ENCODE data around the gene CLCN2.

CLCN2 gene

GRCh38 chr3:184357248-184358123 is 3.9 kb downstream of the CLCN2 start:
- H3K27me3 ChIP-seq (ENCODE audit: insufficient read depth, low read depth), result no peaks in the 10 kb centered on the region
- no peak overlapping the region for H2AFZ ChIP-seq (ENCODE audit: low read depth)
- no peaks in the 10 kb centered on the region for H3K79me2 ChIP-seq (ENCODE audit: insufficient read depth, low read depth)
- H4K20me1 ChIP-seq (ENCODE audit: insufficient read depth), result no peaks in the 10 kb centered on the region
- no peak overlapping the region for H3K4me3 ChIP-seq (IDR thresholded peaks at IDR 0.05; ENCODE audit: insufficient read depth, low read depth, low read length)
- no peak for TF ChIP-seq CTCF (conservative IDR thresholded peaks at IDR 0.05; ENCODE audit: low read depth, low read length)
- no peaks in the 10 kb centered on the region for H3K36me3 ChIP-seq (ENCODE audit: insufficient read depth)
- H3K27ac ChIP-seq, result no peak overlapping the region
- no peak overlapping the region for H3K9ac ChIP-seq
- H3K4me1 ChIP-seq (ENCODE audit: low read depth, poor library complexity, severe bottlenecking), result peaks cover 6% of the 10 kb centered on the region
- no peak overlapping the region for H3K4me2 ChIP-seq

- H3K4me2 ChIP-seq, result no peak overlapping the region
- H3K79me2 ChIP-seq (ENCODE audit: insufficient read depth, low read depth), result no peaks in the 10 kb centered on the region
- H2AFZ ChIP-seq (ENCODE audit: low read depth), result no peak overlapping the region
- no peak overlapping the region for H3K9ac ChIP-seq
- H3K27ac ChIP-seq, result no peak overlapping the region
- no peaks in the 10 kb centered on the region for H3K36me3 ChIP-seq (ENCODE audit: insufficient read depth)
- peaks cover 5% of the 10 kb centered on the region for H3K4me1 ChIP-seq (ENCODE audit: low read depth, poor library complexity, severe bottlenecking)
- H4K20me1 ChIP-seq (ENCODE audit: insufficient read depth), result no peaks in the 10 kb centered on the region
- H3K4me3 ChIP-seq (IDR thresholded peaks at IDR 0.05; ENCODE audit: insufficient read depth, low read depth, low read length), result no peak overlapping the region
- TF ChIP-seq CTCF (conservative IDR thresholded peaks at IDR 0.05; ENCODE audit: low read depth, low read length), result no peak
- H3K27me3 ChIP-seq (ENCODE audit: insufficient read depth, low read depth), result no peaks in the 10 kb centered on the region
These were observed 6.0 kb downstream of the CLCN2 start for GRCh38 chr3:184355261-184356040.

DNA sequence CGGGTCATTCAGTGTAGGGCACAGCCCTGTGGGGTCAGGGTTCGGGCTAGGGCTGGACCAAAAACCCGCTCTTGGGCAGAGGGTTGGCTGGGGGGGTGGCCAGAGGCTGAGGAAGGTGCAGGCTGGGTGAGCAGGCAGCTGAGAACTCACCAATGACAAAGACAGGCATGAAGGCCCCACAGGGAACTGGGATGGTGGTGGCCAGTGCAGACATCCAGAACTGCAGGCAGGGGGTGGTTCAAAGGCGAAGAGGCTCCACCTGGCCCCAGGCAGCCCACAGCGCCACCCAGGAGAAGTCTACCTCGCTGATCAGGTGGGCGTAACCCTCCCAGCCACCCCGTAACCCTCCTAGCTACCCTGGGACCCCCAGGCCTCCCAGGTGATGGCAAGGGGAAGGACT is 6.7 kb downstream of the CLCN2 start:
- Histone ChIP-seq H3K4me3 (IDR thresholded peaks at IDR 0.05; ENCODE audit: insufficient read depth, low read depth, low read length) (no peak overlapping the region), H3K9ac (no peak overlapping the region), H2AFZ (ENCODE audit: low read depth) (no peak overlapping the region), H4K20me1 (ENCODE audit: insufficient read depth) (no peaks in the 10 kb centered on the region), H3K27ac (no peak overlapping the region), H3K4me2 (no peak overlapping the region), H3K4me1 (ENCODE audit: low read depth, poor library complexity, severe bottlenecking) (no peaks in the 10 kb centered on the region), H3K79me2 (ENCODE audit: insufficient read depth, low read depth) (no peaks in the 10 kb centered on the region), H3K27me3 (ENCODE audit: insufficient read depth, low read depth) (no peaks in the 10 kb centered on the region), H3K36me3 (ENCODE audit: insufficient read depth) (no peaks in the 10 kb centered on the region)
- TF ChIP-seq CTCF (conservative IDR thresholded peaks at IDR 0.05; ENCODE audit: low read depth, low read length), result no peak

DNA sequence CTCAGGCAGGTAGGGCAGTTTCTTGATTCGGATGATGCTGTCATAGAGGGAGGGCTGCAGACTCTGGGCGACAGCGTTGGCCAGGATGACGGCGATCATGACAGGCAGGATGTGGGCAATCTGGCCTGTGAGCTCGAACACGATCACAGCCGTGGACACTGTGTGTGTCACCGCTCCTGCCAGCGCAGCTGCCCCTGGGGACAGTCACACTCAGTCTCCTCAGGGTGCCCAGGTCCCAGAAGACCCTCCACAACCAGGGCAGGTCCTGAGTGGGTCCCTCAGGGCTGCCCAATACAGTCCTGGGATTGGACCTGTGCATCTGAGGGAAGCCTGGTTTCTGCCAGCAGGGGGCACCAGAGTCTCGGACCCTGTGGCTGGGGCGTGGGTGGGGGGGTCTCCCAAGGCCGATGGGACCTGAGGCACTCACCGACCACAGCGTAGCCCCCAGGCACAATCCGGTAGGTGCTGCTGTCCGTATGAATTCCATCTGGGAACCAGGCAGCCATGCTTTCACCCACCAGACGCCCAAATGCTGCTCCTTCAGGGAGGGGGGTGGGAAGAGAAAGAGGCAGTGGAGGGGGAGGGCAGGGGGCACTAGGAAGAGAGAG is 7.2 kb downstream of the CLCN2 start:
- Histone ChIP-seq H3K79me2 (ENCODE audit: insufficient read depth, low read depth) (no peaks in the 10 kb centered on the region), H3K4me2 (no peak overlapping the region), H4K20me1 (ENCODE audit: insufficient read depth) (no peaks in the 10 kb centered on the region), H3K27me3 (ENCODE audit: insufficient read depth, low read depth) (no peaks in the 10 kb centered on the region), H3K9ac (no peak overlapping the region), H3K4me3 (IDR thresholded peaks at IDR 0.05; ENCODE audit: insufficient read depth, low read depth, low read length) (no peak overlapping the region), H3K4me1 (ENCODE audit: low read depth, poor library complexity, severe bottlenecking) (no peaks in the 10 kb centered on the region), H3K36me3 (ENCODE audit: insufficient read depth) (no peaks in the 10 kb centered on the region), H3K27ac (no peak overlapping the region), H2AFZ (ENCODE audit: low read depth) (no peak overlapping the region)
- TF ChIP-seq CTCF (conservative IDR thresholded peaks at IDR 0.05; ENCODE audit: low read depth, low read length), result peak; percentile 84
